Chondrocyte (in vitro differentiated cells): ENCODE data around the gene CCR5. TPM values are rescaled to one million over a fixed set of nuclear protein-coding genes. Genes with fewer than 3 reads are reported as not detected.
A peak's percentile ranks its signal among the peaks of the same experiment; 100 is the strongest.

ENCODE experiments used
- DNase-seq: peaks from one replicate; pipeline ENCODE4 v3.0.0; 2021; ENCODE audit warnings: mixed read lengths, low spot score
- H3K27ac Mint-ChIP-seq: one replicate; pipeline ENCODE4 v1.8.0; 2021; ENCODE audit warnings: mild to moderate bottlenecking, moderate library complexity, mixed read lengths; ENCODE audit not compliant: unreplicated experiment
- H3K27me3 Mint-ChIP-seq: 2 replicates; pipeline ENCODE4 v1.8.0; 2021; ENCODE audit warnings: low read depth, mixed read lengths
- H3K36me3 Mint-ChIP-seq: 2 replicates; pipeline ENCODE4 v1.8.0; 2021; ENCODE audit warnings: low read depth, mixed read lengths
- H3K4me1 Mint-ChIP-seq: 2 replicates; pipeline ENCODE4 v1.8.0; 2021; ENCODE audit warnings: low read depth, mild to moderate bottlenecking, mixed read lengths
- H3K4me3 Mint-ChIP-seq: one replicate; pipeline ENCODE4 v1.8.0; 2021; ENCODE audit warnings: mild to moderate bottlenecking, moderate library complexity, mixed read lengths; ENCODE audit not compliant: unreplicated experiment
- H3K9me3 Mint-ChIP-seq: 2 replicates; pipeline ENCODE4 v1.8.0; 2021; ENCODE audit warnings: low read depth, mixed read lengths
- CTCF ChIP-seq: fragments of 200-600 bp; sonication (generic); IDR thresholded peaks from 2 replicates; pipeline ENCODE4 v1.5.0; 2021; ENCODE audit warnings: antibody characterized with exemption, mild to moderate bottlenecking, moderate library complexity
- total RNA-seq: library from RNA; stranded (reverse); gene quantifications from 3 replicates; pipeline ENCODE4 v1.2.1, GENCODE V29; 2021

The CCR5 gene
- total RNA-seq, 1 donor from 2014 or later, result not detected

DNA sequence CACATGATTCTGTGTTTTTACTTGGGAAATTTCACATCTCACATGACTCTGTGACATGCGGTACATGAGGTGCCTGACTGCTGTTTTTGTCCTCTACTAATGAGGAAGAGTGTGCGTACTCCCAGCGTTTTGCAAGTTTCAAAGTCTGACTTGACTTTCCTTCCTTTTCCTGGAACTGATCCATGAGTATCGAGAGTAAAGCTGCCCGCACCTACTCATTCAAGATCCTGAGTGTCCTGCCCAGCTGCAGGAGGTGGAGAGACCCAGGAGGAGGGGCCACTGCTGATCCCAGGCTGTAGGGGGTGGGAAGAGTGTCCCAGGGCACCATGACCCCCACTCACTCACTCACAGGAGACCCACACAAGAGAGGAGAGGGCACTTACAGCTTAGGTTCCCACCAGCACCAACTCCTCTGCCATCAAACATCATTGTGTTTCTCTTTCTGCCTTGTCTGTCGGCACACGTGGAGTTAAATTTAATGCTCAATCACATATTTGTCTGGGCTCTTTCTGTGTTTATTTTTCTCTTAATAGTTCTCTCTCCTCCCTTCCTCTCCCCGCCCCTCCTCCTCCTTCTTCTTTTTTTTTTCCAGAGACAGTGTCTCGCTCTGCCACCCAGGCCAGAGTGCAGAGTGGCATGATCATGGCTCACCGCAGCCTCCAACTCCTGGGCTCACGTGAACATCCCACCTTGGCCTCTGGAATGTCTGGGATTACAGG lies 34.7 kb downstream of the CCR5 start:
- no peak for TF ChIP-seq CTCF
- Mint-ChIP-seq H3K4me1 (peaks cover 33% of the 10 kb centered on the region), H3K27me3 (peaks cover 2% of the 10 kb centered on the region), H3K9me3 (no peaks in the 10 kb centered on the region), H3K36me3 (no peaks in the 10 kb centered on the region), H3K27ac (peak overlapping the region; percentile 27), H3K4me3 (no peak overlapping the region)
- DNase-seq, result no peak

GRCh38 chr3:46406443-46406787 lies 35.7 kb downstream of the CCR5 start:
- H3K27me3 Mint-ChIP-seq, result peaks cover 2% of the 10 kb centered on the region
- H3K36me3 Mint-ChIP-seq, result no peaks in the 10 kb centered on the region
- H3K4me1 Mint-ChIP-seq, result peaks cover 33% of the 10 kb centered on the region
- no peak overlapping the region for H3K4me3 Mint-ChIP-seq
- DNase-seq, result no peak
- TF ChIP-seq CTCF, result no peak
- H3K27ac Mint-ChIP-seq, result no peak overlapping the region
- no peaks in the 10 kb centered on the region for H3K9me3 Mint-ChIP-seq

DNA sequence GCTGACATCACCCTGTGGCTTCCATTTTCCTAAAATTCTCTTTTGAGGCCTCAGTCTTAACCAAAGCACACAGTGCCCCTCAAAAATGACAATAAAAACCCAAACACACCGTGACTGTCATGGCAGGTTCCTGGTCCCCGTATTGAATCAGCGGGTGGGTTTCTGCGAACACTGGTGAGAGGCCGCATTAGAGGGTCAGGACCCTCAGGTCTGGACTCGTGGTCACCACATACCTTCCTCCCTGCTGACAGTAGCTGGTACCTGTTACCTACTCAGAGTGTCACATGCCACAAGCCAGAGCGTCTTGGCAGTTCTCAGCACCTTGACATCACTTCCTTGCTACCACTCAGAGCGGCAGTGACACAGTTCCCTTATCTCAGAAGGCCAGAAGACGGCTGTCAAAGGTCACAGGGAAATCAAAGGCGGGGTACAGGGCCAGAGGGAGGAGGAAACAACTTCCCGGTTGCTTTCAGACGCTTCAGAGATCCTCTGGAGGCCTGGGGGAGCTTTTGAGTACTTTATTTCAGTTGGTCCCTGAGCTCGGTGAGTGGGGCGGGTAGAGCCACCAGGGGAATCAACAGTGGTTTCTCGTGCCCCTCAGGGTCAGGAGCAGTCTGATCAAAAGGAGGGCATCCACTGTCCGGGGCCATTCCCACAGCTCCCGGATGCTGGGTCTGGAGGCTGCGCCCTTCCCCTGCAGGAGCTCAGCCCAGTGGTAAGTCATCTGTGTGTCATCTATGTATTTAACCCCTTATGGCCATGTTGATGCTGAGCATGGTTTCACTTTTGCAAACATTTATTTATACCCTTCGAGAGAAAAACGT lies 36.3 kb downstream of the CCR5 start, which contains the start of the genes CCR5AS and CCRL2:
Gene CCR5AS, minus strand, starts transcription at position 279 of the 824 bp plus-strand sequence.
Gene CCRL2, plus strand, starts transcription at position 472 of the 824 bp plus-strand sequence. CDS start 821 bp downstream, outside the sequence.
- Mint-ChIP-seq H3K27me3 (peaks cover 2% of the 10 kb centered on the region), H3K36me3 (no peaks in the 10 kb centered on the region), H3K4me3 (peak within 1 kb of the TSS; percentile 49), H3K4me1 (peaks cover 33% of the 10 kb centered on the region), H3K27ac (no peak within 1 kb of the TSS), H3K9me3 (no peaks in the 10 kb centered on the region)
- no peak for TF ChIP-seq CTCF
- no peak for DNase-seq

DNA sequence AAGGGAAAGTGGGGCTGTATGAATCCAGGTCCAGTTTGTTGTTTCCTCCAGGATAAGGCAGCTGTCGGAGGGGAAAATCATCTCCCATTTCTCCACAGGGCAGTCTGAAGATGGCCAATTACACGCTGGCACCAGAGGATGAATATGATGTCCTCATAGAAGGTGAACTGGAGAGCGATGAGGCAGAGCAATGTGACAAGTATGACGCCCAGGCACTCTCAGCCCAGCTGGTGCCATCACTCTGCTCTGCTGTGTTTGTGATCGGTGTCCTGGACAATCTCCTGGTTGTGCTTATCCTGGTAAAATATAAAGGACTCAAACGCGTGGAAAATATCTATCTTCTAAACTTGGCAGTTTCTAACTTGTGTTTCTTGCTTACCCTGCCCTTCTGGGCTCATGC lies 37.2 kb downstream of the CCR5 start:
- no peak for DNase-seq
- no peak overlapping the region for H3K27ac Mint-ChIP-seq
- H3K27me3 Mint-ChIP-seq, result peaks cover 2% of the 10 kb centered on the region
- no peak for TF ChIP-seq CTCF
- H3K36me3 Mint-ChIP-seq, result no peaks in the 10 kb centered on the region
- peaks cover 42% of the 10 kb centered on the region for H3K4me1 Mint-ChIP-seq
- no peaks in the 10 kb centered on the region for H3K9me3 Mint-ChIP-seq
- no peak overlapping the region for H3K4me3 Mint-ChIP-seq

DNA sequence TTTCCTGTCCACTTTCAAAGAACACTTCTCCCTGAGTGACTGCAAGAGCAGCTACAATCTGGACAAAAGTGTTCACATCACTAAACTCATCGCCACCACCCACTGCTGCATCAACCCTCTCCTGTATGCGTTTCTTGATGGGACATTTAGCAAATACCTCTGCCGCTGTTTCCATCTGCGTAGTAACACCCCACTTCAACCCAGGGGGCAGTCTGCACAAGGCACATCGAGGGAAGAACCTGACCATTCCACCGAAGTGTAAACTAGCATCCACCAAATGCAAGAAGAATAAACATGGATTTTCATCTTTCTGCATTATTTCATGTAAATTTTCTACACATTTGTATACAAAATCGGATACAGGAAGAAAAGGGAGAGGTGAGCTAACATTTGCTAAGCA lies 38.1 kb downstream of the CCR5 start:
- H3K4me1 Mint-ChIP-seq, result peaks cover 44% of the 10 kb centered on the region
- DNase-seq, result no peak
- TF ChIP-seq CTCF, result no peak
- H3K27ac Mint-ChIP-seq, result no peak overlapping the region
- H3K27me3 Mint-ChIP-seq, result no peaks in the 10 kb centered on the region
- H3K36me3 Mint-ChIP-seq, result no peaks in the 10 kb centered on the region
- H3K4me3 Mint-ChIP-seq, result no peak overlapping the region
- H3K9me3 Mint-ChIP-seq, result no peaks in the 10 kb centered on the region
